H1 (cell line): ENCODE results near the gene COPS9. TPM values are rescaled to one million over a fixed set of nuclear protein-coding genes. Genes with fewer than 3 reads are reported as not detected.

Experiments
- GABPA ChIP-seq: IDR thresholded peaks from 2 replicates; pipeline ENCODE4 v1.6.1; 2011; ENCODE audit warnings: mild to moderate bottlenecking, low read length, moderate library complexity, borderline replicate concordance; ENCODE audit not compliant: insufficient read depth
- GTF2F1 ChIP-seq: IDR thresholded peaks from 2 replicates; pipeline ENCODE4 v1.6.1; 2012; ENCODE audit warnings: low read depth, low read length, improper control_type of control experiment, borderline replicate concordance
- PHF8 ChIP-seq: fragments of 200-600 bp; sonication (generic); conservative IDR thresholded peaks from 2 replicates; pipeline ENCODE4 v1.7.1; 2012; ENCODE audit warnings: low read depth, mild to moderate bottlenecking, inconsistent platforms, low read length, moderate library complexity
- SIN3A ChIP-seq, 2 experiments: IDR thresholded peaks in 1 of 2; conservative IDR thresholded peaks in 1 of 2; 2 replicates each; pipeline ENCODE4 v1.6.1; 2011 to 2012; ENCODE audit warnings: low read length in 2 of 2, improper control_type of control experiment in 1 of 2, low read depth in 1 of 2, mild to moderate bottlenecking in 1 of 2
- SIX5 ChIP-seq: IDR thresholded peaks from 2 replicates; pipeline ENCODE4 v1.6.1; 2011; ENCODE audit warnings: mild to moderate bottlenecking, low read depth, low read length
- SP1 ChIP-seq: IDR thresholded peaks from 2 replicates; pipeline ENCODE4 v1.6.1; 2011; ENCODE audit warnings: low read depth, low read length
- SP2 ChIP-seq: IDR thresholded peaks from 2 replicates; pipeline ENCODE4 v1.6.1; 2012; ENCODE audit warnings: mild to moderate bottlenecking, low read length, inconsistent platforms
- SRF ChIP-seq: IDR thresholded peaks from 2 replicates; pipeline ENCODE4 v1.6.1; 2011; ENCODE audit warnings: mild to moderate bottlenecking, low read depth, low read length, moderate library complexity
- YY1 ChIP-seq: IDR thresholded peaks from 2 replicates; pipeline ENCODE4 v1.6.1; 2011; ENCODE audit warnings: low read depth, mild to moderate bottlenecking, low read length
- polyA plus RNA-seq, 7 experiments: library from polyadenylated mRNA; depleted of rRNA in 3 of 7; stranded (reverse) in 5 of 7; unstranded in 2 of 7; fragments of >200 nt in 5 of 7; fragments of 200-250 nt in 2 of 7; gene quantifications; 1 replicate in 5 of 7; 2 replicates in 1 of 7; 4 replicates in 1 of 7; pipeline versions ENCODE4 v1.2.1 to v1.2.3, GENCODE V29; 2011 to 2013; ENCODE audit warnings: missing spikeins in 2 of 7, mixed read lengths in 2 of 7
- total RNA-seq: library from RNA; stranded (reverse); fragmentation: NEBNext Ultra II Directional; extraction: Animal tissue kit (Norgen Biotek cat#: 25700); gene quantifications from 2 replicates; pipeline ENCODE4 v1.2.1, GENCODE V29; 2021
- TF ChIP-seq, protein P1 (sequence below): fragments of 300-600 bp; sonication (generic); IDR thresholded peaks from 2 replicates; pipeline ENCODE4 v1.7.1; 2012; ENCODE audit warnings: low read length, moderate library complexity, mild to moderate bottlenecking, inconsistent platforms; ENCODE audit not compliant: insufficient replicate concordance
- TF ChIP-seq, protein P2 (sequence below): IDR thresholded peaks from 2 replicates; pipeline ENCODE4 v1.6.1; 2011; ENCODE audit warnings: low read length, improper control_type of control experiment

COPS9 gene
- total and polyA plus RNA-seq, 2 of the 8 experiments (the other 6 are each of a cell fraction or from before 2014, with no cell fraction given) = 154 to 234 TPM

DNA sequence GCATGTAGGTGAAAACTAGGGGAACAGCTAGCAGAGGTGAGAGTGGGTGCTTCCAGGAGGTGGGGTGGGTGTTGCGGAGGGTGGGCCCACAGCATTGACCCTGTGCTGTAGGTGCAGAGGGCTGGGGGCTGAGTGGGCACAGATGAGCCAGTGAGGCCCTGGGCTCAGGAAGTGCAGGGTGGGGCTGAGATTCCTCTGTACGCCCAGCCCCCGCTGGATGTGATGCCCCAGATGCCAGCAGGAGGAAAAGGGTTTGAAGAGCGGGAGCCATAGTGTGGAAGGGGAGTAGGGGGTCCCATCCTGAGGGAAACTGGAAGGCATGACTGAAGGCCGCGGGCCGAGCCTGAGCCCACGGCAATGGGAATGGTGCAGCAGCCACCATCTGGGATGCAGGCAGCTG lies 18.5 kb upstream of the COPS9 start (continued):
- TF ChIP-seq, protein P1, sequence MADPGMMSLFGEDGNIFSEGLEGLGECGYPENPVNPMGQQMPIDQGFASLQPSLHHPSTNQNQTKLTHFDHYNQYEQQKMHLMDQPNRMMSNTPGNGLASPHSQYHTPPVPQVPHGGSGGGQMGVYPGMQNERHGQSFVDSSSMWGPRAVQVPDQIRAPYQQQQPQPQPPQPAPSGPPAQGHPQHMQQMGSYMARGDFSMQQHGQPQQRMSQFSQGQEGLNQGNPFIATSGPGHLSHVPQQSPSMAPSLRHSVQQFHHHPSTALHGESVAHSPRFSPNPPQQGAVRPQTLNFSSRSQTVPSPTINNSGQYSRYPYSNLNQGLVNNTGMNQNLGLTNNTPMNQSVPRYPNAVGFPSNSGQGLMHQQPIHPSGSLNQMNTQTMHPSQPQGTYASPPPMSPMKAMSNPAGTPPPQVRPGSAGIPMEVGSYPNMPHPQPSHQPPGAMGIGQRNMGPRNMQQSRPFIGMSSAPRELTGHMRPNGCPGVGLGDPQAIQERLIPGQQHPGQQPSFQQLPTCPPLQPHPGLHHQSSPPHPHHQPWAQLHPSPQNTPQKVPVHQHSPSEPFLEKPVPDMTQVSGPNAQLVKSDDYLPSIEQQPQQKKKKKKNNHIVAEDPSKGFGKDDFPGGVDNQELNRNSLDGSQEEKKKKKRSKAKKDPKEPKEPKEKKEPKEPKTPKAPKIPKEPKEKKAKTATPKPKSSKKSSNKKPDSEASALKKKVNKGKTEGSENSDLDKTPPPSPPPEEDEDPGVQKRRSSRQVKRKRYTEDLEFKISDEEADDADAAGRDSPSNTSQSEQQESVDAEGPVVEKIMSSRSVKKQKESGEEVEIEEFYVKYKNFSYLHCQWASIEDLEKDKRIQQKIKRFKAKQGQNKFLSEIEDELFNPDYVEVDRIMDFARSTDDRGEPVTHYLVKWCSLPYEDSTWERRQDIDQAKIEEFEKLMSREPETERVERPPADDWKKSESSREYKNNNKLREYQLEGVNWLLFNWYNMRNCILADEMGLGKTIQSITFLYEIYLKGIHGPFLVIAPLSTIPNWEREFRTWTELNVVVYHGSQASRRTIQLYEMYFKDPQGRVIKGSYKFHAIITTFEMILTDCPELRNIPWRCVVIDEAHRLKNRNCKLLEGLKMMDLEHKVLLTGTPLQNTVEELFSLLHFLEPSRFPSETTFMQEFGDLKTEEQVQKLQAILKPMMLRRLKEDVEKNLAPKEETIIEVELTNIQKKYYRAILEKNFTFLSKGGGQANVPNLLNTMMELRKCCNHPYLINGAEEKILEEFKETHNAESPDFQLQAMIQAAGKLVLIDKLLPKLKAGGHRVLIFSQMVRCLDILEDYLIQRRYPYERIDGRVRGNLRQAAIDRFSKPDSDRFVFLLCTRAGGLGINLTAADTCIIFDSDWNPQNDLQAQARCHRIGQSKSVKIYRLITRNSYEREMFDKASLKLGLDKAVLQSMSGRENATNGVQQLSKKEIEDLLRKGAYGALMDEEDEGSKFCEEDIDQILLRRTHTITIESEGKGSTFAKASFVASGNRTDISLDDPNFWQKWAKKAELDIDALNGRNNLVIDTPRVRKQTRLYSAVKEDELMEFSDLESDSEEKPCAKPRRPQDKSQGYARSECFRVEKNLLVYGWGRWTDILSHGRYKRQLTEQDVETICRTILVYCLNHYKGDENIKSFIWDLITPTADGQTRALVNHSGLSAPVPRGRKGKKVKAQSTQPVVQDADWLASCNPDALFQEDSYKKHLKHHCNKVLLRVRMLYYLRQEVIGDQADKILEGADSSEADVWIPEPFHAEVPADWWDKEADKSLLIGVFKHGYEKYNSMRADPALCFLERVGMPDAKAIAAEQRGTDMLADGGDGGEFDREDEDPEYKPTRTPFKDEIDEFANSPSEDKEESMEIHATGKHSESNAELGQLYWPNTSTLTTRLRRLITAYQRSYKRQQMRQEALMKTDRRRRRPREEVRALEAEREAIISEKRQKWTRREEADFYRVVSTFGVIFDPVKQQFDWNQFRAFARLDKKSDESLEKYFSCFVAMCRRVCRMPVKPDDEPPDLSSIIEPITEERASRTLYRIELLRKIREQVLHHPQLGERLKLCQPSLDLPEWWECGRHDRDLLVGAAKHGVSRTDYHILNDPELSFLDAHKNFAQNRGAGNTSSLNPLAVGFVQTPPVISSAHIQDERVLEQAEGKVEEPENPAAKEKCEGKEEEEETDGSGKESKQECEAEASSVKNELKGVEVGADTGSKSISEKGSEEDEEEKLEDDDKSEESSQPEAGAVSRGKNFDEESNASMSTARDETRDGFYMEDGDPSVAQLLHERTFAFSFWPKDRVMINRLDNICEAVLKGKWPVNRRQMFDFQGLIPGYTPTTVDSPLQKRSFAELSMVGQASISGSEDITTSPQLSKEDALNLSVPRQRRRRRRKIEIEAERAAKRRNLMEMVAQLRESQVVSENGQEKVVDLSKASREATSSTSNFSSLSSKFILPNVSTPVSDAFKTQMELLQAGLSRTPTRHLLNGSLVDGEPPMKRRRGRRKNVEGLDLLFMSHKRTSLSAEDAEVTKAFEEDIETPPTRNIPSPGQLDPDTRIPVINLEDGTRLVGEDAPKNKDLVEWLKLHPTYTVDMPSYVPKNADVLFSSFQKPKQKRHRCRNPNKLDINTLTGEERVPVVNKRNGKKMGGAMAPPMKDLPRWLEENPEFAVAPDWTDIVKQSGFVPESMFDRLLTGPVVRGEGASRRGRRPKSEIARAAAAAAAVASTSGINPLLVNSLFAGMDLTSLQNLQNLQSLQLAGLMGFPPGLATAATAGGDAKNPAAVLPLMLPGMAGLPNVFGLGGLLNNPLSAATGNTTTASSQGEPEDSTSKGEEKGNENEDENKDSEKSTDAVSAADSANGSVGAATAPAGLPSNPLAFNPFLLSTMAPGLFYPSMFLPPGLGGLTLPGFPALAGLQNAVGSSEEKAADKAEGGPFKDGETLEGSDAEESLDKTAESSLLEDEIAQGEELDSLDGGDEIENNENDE = no peak
- TF ChIP-seq SIX5 = no peak
- no peak for TF ChIP-seq SP1
- no peak for TF ChIP-seq SIN3A (conservative IDR thresholded peaks at IDR 0.05 in 1 of 2, IDR thresholded peaks at IDR 0.05 in 1 of 2; ENCODE audit: low read depth in 1 of 2, low read length in 2 of 2)
- TF ChIP-seq SP2 = no peak
- TF ChIP-seq, protein P2, sequence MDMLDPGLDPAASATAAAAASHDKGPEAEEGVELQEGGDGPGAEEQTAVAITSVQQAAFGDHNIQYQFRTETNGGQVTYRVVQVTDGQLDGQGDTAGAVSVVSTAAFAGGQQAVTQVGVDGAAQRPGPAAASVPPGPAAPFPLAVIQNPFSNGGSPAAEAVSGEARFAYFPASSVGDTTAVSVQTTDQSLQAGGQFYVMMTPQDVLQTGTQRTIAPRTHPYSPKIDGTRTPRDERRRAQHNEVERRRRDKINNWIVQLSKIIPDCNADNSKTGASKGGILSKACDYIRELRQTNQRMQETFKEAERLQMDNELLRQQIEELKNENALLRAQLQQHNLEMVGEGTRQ = no peak
- no peak for TF ChIP-seq GTF2F1
- no peak for TF ChIP-seq YY1
- TF ChIP-seq SRF = no peak
- TF ChIP-seq PHF8 = no peak
- no peak for TF ChIP-seq GABPA
